Muscle of arm (tissue), 12 donors: ENCODE data around the gene MTA2. TPM values are rescaled to one million over a fixed set of nuclear protein-coding genes. Genes with fewer than 3 reads are reported as not detected.
"Not testable (repeated sequence)": the region's sequence is repeated elsewhere in the genome, so short reads cannot be mapped to it uniquely, and the experiment has no call there.

Experiments
- DNase-seq: peaks from one replicate; pipeline ENCODE4 v3.0.0-alpha.2; 2013
- polyA plus RNA-seq, 12 donors: library from polyadenylated mRNA; unstranded; fragments of 120-200 nt; gene quantifications; one replicate each; pipeline ENCODE4 v1.2.1, GENCODE V29; 2013; ENCODE audit not compliant: insufficient read length in 12 of 12

MTA2 gene
- polyA plus RNA-seq, 12 donors, result 29.1 to 168 (median 45.1) TPM

DNA sequence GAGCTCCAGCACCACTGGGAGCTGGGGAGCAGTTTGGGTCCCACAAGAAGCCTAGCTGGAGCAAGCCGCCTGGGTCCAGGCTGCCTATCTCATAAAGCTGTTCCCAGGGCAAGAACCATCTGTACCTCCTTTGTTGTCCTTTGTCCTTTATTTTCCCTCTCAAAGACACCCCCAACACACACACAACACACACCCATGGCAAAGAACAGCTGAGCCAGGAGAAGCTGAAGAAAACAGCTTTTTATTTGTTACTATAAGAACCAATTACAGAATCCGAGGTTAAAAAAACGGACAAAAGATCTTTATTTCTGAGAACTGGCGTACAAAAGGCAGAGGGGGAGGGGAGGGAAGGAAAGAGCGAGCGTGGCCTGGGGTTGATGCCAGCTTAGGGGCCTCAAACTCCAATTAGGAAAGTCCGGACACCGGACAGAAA is 8.7 kb downstream of the MTA2 start:
- DNase-seq, result no peak

DNA sequence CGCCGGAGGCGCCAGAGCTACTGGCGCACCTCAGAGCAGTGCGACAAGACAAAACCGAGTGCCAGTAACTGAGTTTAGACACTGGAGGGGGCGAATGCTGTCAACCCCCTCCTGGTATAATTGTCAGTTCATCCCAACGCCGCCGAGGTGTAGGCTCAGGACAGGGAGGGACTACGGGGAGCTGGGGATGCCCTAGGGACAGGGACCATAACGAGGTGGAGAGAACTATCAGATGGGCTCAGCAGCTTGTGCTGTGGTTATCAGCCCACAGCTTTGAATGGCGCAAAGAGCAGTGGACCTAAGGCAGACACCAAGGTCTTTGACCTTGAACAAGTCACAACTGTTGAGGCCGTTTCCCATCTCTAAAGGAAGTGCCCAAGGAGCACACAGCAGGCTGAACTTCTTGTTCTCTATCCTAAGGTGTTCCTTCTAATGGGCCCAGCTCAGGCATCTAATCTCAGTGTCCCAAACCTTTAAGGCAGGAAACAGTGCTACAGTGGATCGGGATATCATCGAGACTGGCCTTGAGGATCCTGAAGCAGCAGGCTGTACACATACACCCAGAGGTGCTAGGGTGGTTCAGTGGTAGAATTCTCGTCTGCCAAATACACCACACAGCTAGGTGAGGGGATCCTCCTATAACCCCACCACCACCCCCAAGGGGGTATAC is 9.4 kb downstream of the MTA2 start:
- DNase-seq, result no peak

DNA sequence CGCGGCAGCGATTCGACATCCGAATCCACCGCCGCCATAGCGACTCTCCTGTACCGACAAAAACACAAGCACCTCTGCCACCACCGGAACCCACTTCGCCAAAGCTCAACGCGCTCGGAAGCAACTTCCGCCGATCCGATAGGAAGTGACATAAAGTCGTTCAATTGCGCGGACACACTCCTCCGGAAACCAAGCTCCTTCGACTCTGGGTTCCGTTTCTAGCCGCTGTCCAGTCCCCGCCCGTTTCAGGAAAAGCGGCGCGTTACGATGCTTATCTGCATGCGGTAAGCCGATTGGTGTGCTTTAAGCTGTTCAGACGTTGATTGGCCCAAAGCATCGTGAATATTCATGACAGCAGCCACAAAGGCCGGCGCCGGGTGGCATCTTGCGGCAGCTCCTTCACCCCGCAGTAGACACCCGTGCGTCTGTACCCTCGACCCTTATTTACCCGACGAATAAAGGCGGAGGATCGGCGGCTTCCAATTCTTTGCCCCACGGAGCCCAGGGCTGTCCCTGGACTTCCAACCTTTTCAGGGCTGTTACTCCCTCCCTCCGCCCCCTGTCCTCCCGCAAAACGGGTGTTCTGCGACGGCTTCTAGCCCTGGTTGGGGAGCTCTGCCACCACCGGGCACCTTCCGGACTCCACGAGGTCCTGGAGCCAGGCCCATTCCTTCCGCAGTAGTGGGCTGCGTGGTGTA is 10.1 kb downstream of the MTA2 start, which contains the start of gene TUT1:
TSS of gene TUT1 (minus strand) at position 76 of the 698 bp plus-strand sequence. CDS start at position 38, 38 bp downstream.
- peak; percentile 98 for DNase-seq

DNA sequence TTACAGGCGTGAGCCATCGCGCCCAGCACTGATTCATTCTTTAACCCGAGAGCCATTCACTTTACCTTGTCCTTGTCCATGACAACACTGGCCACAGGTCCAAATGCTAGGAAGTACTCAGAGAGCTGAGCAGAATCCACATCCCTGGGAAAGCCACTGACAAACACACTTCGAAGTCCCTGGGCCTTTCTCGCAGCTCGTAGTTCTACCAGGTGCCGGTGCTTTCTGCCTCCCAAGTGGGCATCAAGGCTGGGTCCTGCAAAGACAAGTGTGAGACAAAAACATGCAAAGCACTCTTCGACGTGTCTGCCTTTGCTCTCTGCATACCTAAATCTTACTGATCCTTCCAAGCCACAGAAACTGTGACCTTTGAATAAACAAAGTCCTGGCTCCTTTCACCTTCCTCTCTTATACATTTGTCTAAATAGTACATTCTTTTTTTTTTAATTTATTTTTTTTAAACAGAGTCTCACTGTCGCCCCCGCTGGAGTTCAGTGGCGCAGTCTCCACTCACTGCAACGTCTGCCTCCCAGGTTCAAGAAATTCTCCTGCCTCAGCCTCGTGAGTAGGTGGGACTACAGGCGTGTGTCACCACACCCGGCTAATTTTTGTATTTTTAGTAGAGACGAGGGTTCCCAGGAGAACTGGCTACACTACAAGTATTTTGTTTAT is 12.6 kb downstream of the MTA2 start:
- DNase-seq, result no peak

DNA sequence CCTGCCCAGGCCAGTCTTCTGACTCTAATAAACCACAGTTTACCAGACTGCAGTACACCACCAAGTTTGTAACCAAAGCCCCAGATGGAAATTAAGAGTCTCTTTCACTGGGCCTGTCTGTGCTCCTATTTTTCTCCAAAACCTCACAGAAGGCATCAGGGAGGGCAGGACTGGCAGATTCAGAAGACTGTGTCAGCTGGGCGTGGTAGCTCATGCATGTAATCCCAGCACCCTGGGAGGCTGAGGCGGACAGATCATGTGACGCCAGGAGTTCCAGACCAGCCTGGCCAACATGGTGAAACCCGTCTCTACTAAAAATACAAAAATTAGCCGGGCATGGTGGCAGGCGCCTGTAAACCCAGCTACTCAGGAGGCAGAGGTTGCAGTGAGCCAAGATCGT is 16.3 kb downstream of the MTA2 start:
- not testable (repeated sequence) for DNase-seq

DNA sequence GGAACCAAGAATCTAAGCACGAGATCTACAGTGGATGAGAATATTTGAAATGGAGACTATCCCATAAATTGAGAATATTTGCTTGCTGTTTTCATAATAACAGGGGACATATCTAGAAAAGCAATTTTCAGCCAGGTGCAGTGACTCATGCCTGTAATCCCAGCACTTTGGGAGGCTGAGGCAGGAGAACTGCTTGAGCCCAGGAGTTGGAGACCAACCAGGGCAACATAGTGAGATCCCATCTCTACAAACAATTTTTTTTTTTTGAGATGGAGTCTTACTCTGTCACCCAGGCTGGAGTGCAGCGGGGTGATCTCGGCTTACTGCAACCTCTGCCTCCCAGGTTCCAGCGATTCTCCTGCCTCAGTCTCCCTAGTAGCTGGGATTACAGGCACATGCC is 19.9 kb downstream of the MTA2 start:
- DNase-seq, result not testable (repeated sequence)

DNA sequence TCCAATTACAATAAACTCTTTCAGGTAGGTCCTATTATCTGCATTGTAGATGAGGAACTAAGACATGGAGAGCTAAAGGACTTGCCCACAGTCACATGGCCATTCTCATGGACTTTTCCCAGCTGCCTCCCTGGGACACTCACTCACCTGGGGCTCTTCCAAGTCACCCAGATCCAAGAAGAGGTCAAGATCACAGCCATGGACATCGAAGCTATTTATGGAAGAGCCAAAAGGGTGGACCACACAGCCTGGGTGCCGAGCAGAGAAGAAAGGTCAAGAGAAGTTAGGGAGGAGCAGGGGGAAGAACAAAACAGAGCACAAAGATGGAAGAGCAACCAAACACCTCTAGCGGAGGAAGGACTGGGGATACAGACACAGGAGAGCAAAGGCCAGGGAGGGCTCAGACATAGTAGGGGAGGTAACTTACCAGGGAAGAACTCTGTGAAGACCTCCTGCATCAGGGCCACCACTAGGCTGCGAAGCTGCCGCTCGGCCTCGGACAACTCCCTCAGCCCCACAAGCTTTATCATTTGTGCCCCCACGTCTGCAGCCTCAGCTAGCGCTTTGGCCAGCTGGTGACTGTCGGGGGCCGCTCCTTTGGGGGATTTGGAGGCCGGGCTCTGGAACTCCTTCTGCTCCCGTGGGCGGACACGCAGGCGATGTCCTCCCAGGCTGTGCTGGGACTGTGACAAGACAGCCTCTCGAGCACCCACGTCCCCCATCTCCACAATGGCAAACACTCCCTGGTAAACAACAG is 20.5 kb downstream of the MTA2 start:
- DNase-seq, result no peak

DNA sequence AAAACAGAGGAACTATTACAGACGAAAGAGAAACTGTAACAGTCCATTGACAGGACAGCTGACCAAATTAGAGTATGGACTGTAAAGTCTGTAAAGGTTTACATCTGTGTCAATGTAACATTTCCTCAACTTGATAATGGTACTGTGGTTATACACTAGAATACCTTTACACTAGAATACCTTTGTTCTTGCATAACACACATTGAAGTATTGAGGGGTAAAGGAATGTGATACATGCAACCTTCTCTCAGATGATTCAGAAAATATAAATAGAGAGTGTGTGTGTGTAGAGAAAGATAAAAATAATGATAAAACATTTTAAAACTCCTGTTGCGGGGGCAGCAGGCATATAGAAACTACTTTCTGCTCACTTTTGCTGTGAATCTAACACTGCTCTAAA is 22.4 kb downstream of the MTA2 start:
- DNase-seq, result no peak

DNA sequence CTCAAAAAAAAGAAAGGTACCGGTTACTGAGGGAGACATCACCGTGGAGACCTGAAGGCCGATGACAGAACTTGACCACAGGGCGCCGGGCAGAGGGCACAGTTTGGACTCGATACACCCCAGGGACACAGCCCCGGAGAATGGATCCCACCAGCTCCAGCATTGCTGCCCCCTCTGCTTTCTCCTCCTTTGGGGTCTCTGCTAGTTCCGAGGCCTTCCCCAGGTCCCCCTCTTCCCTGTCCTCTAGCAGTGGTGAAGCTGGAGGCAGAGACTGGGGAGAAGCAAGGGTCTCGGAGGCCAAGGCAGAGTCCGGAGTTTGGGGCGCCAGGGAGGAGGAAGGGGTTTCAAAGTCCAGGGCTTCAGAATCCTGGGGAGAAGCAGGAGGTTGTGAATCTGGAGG is 23.1 kb downstream of the MTA2 start:
- DNase-seq, result no peak

DNA sequence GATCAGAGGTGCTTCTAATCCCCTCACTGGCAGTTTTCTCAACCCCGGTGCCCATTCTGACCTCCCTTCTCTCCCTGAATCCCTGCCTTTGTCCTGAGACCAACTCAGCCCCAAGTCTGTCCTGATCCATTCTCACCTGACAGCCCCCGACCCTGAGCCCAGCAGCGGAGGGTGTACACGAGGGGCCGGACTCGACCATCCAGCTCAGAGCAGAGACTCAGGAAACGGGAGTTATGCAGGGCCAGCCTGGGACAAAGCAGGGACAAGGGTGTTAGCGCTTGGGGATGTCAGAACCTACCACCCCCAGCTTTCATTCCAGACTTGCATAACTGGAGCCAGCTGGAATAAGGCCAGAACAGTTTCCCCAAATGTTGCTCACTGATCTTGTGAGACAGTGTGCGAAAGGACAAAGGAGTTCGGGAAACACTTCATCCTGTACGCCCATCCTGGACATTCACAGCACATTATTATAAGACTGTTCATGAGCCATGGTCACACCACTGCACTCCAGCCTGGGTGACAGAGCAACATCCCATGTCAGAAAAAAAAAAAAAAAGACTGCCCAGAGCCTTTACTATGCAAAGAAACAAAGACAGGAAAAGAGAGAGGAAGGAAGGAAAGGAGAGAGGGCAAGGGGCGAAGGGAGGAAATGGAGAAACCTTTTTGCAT is 24.5 kb downstream of the MTA2 start:
- no peak for DNase-seq

DNA sequence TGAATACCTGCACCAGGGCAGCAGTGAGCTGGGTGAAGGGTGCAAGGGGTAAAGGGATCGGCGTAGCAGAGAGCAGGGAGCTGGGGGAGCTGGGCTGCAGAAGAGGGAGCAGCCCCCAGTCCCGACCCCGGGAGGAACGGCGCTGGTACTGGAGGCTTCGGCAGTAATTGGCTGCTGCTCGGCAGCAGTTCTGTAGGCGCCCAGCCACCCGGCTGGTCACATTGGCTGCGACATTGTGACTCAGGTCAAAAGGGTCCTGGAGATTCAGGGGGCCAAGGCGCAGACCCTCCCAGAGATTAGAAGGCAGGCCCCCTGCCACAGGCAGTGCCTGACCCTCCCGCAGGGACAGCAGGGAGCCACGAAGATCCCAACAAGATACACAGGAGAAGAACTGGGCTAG is 25.8 kb downstream of the MTA2 start:
- no peak for DNase-seq

DNA sequence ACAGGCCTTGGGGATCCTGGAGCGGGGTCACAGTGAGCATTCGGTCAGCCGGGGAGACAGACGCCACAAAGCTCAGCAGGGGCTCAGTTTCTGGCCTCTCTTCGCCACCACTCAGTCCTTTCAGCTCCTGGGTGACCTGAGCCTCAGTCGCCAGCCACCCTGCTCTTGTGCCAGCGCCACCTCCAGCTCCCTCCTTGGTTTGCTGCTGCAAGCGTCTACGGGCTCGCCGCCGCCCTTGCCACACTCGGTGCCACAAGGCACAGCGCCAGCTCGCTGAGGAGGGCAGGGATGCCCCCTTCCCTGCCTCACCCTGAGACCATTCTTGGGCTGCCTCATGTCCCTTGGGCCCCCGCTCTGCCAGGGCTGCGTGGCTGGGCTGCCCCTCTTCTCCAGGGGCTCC is 26.5 kb downstream of the MTA2 start:
- no peak for DNase-seq

DNA sequence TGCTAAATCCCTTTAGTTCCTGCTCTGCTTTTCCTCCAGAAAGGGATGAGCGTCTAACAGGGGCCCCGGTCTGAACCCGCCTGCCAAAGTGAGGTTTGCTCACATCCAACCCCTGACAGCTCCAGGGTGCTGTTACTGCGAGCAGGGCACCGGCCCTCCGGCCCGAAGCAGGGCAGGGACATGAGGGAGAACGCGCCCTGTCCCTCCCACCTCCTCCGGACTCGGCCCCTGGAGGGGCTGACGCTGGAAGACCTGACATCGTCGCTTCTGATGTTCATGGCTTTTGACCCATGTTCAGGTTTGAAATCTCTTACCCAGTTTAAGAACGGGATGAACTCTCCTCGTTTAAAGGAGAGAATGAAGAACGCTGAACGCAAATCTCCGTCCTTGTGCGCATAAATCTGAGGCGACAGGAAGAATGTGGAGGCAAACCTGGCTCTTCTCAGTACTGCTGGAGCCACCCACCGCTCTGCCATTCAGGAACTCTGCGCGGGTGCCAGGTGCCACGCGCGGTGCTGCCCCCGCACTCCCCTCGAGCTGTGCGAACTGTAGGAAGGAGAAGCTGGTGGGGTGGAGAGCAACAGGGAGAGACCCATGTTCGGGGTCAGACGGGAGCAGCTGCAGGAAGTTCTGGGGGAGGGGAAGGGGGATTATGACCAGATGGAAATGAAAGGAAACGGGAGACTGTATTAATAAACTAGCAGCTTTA is 27.1 kb downstream of the MTA2 start:
- peak; percentile 59 for DNase-seq

DNA sequence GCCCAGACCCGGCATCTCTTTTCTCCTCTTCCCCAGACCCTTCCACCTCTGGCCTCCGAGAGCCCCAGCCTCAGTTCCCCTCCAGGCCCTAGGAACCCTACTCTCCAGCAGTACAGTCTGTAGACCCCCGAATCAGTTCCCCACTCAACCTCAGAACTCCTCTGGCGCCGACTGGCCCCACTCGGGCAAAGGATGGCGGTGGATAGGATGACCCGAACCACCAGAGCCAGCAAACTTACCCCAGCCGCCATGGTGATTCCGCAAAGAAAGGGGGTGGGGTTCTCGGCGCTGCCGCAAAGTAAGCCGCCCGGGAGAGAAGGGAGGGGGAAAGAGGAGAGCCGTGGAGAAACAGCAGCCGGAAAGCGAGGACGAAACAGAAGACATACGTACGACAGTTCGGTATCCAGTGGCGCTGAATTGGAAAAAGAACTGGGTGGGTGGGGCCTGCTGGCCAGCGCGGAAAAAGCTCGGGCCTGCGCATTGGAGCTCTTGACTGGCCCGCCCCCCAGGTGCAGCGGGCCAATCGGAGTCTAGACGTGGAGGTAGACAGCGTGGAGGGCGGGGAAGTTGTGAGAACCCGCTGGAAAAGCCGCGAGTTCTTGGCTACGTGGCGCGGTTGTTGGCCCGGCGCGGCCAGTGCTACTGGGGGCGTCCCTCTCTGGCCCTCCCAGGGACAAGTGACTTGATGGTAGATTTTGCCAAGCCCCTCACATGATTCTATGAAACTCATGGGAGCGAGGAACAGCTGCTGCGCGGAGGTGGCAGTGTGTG is 27.9 kb downstream of the MTA2 start, which contains the start of gene EEF1G:
TSS of gene EEF1G (minus strand) at position 300 of the 771 bp plus-strand sequence. CDS start at position 251, 49 bp downstream.
- DNase-seq, result peak; percentile 100

DNA sequence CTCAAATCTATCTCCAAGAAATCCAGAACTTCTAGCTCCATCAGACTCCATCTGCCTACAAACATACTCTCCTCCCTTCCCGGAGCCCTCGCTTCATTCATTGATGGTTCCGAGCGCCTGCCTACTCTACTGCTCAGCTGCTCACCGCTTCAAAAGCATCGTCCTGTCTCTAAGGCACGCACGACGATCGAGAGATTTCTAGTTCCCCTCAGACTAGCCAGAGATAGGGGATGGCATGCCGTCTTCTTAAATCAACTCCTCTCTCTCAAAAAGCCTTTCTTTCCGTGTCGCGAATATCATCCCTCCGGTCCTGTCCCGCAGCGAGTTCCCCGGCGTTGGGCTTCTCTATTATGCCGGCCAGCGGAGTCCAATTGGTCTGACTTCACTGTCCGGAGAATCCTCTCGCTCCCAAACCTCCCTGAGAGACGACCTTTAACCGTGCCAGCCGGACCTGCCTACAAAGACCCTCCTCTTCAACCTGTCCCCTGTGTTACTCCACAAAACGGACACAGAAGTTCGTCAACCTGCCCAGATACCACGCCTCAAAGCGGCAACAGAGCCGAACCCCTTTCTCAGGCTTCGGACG is 28.6 kb downstream of the MTA2 start:
- peak; percentile 24 for DNase-seq

DNA sequence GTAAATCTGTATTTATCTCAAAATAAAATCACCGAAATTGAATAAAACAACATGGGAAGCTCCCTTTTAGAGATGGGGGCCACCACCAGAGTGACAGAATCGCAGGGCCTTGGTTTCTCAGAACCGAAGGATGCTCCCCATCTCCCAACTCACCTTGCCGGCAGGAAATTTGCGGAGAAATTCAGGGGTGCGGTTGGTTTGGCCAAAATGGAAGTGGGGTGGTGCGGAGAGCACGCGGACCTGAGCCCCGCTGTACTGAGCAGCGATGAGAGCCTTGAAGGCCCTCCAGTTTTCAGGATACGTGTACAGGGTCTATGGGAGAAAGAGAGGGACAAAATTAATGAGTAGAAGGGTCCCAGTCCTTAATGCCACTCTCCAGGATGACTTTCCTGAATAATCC is 29.2 kb downstream of the MTA2 start:
- DNase-seq, result no peak

DNA sequence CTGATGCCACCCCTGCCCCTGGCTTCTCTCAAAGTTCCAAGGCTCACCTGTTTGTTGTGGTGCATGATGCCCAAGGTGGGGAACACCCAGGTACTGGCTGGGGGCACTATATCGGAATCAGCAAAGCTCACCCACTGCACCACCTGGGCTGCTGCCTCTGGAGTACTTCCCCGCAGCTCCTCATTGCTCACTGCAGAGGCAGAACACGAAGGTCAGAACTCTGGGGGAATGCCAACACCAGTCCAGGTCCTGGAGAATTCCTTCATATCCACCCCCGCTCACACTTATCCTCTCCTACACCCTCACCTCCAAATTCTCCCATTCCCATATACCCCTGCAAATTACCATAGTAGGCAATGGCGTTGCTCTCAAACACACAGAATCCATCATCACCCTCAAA is 30.2 kb downstream of the MTA2 start:
- not testable (repeated sequence) for DNase-seq

DNA sequence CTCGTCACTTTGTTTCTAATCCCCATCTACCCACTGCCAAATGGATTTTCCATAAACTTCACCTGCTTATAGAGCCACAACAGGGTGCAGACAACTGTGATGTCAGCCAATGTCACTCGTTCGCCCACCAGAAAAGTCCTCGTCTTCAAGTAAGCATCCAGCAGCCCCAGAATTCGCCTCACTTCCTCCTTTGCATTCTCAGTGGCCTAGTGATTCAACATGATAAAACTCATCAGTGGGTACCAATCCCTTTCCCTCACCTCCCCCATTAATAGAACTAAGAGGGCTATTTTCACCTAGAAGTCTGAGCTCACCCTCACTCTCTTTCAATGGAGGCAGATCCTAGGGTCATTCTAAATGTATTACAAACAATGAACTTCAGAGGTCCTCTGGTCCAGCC is 30.8 kb downstream of the MTA2 start:
- not testable (repeated sequence) for DNase-seq

DNA sequence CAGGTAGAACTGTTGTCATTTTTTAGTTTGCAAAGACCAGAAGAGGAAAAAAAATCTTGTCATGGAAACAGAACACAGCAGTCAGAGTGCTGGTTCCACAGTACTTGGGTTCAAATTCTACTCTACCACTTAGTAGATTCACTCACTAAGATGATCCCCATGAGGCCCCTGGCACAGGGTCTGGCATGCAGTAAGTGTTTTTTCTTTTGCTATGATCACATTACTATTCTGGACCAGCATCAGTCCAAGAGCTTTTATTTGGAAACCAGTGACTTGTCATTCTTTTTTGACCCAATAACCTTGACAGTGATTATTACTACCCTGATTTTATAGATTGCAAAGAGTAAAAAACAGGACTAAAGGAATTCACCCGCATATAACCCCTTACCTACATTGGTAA is 32.1 kb downstream of the MTA2 start:
- DNase-seq, result no peak
